A549 (cell line): ENCODE measurements around the gene MRPL16. TPM values are rescaled to one million over a fixed set of nuclear protein-coding genes. Genes with fewer than 3 reads are reported as not detected.

Source experiments
- ATAC-seq, 2 experiments: fragments of 200-7000 bp in 1 of 2; fragments of >200 bp in 1 of 2; cut with Nextera tagmentation in 1 of 2; cut with Tn5 transposase in 1 of 2; 3 replicates each; pipeline versions ENCODE4 v1.8.0 to v1.9.1; 2018 to 2020; ENCODE audit warnings: mild to moderate bottlenecking in 1 of 2, moderate library complexity in 1 of 2
- CTCF ChIA-PET: fragments of 300-600 bp; sonication (Branson Sonifier 250); formaldehyde crosslinking; extraction: SDS; loops from one replicate; lab custom pipeline; 2021; ENCODE audit warnings: antibody characterized with exemption, inconsistent platforms; lab: Yijun Ruan, JAX
- POLR2A ChIA-PET: fragments of 350-600 bp; formaldehyde crosslinking; extraction: SDS; loops from one replicate; lab custom pipeline; 2021; ENCODE audit warnings: antibody characterized with exemption, inconsistent platforms; lab: Yijun Ruan, JAX
- DNase-seq, 2 experiments: peaks; one replicate each; pipeline versions ENCODE4 v3.0.0 to v3.0.0-alpha.2; 2011 to 2016; ENCODE audit warnings: low read depth in 1 of 2, low spot score in 1 of 2
- FAIRE-seq: peaks from 2 replicates; lab custom pipeline; 2011; peaks lifted over from hg19 to GRCh38; lab: Jason Lieb, UNC
- H3K27ac ChIP-seq, 2 experiments: fragments of >200 bp; sonication (Bioruptor Twin); formaldehyde crosslinking; 3 replicates each; pipeline ENCODE4 v1.5.1; 2016 to 2017
- H3K4me1 ChIP-seq: fragments of >200 bp; sonication (Bioruptor Twin); formaldehyde crosslinking; 3 replicates; pipeline ENCODE4 v1.6.1; 2016
- H3K4me2 ChIP-seq: fragments of >200 bp; sonication (Bioruptor Twin); formaldehyde crosslinking; 3 replicates; pipeline ENCODE4 v1.6.1; 2016
- H3K4me3 ChIP-seq: fragments of >200 bp; sonication (Bioruptor Twin); formaldehyde crosslinking; 3 replicates; pipeline ENCODE4 v1.5.1; 2016
- H3K9me3 ChIP-seq: fragments of >200 bp; sonication (Bioruptor Twin); formaldehyde crosslinking; 3 replicates; pipeline ENCODE4 v1.6.1; 2016
- CBX8 ChIP-seq: fragments of 200-600 bp; sonication (generic); IDR thresholded peaks from 2 replicates; pipeline ENCODE4 v1.6.1; 2016
- CHD4 ChIP-seq: fragments of 200-600 bp; sonication (generic); IDR thresholded peaks from 2 replicates; pipeline ENCODE4 v1.6.1; 2016; ENCODE audit warnings: antibody characterized with exemption, mild to moderate bottlenecking, borderline replicate concordance
- EHF ChIP-seq: fragments of 250-450 bp; sonication (Bioruptor Pico); IDR thresholded peaks from 2 replicates; pipeline ENCODE4 v1.5.0; 2020; ENCODE audit warnings: mild to moderate bottlenecking
- EP300 ChIP-seq, 2 experiments: fragments of >200 bp; sonication (Bioruptor Twin); formaldehyde crosslinking; IDR thresholded peaks; 2 replicates in 1 of 2; 3 replicates in 1 of 2; pipeline ENCODE4 v1.6.1; 2016 to 2017
- ESRRA ChIP-seq: fragments of 150-350 bp; IDR thresholded peaks from 2 replicates; pipeline ENCODE4 v1.6.1; 2014; ENCODE audit warnings: mild to moderate bottlenecking, low read length, borderline replicate concordance
- FOSB ChIP-seq: fragments of 250-450 bp; sonication (Bioruptor Pico); IDR thresholded peaks from 2 replicates; pipeline ENCODE4 v1.5.0; 2020; ENCODE audit warnings: mild to moderate bottlenecking, moderate library complexity
- GATA3 ChIP-seq: IDR thresholded peaks from 2 replicates; pipeline ENCODE4 v1.6.1; 2012; ENCODE audit warnings: borderline replicate concordance
- HEYL ChIP-seq: fragments of 250-450 bp; sonication (Bioruptor Pico); IDR thresholded peaks from 2 replicates; pipeline ENCODE4 v1.8.0; 2021; ENCODE audit warnings: mild to moderate bottlenecking, moderate library complexity
- HOXA7 ChIP-seq: fragments of 250-450 bp; sonication (Bioruptor Pico); IDR thresholded peaks from 2 replicates; pipeline ENCODE4 v1.5.0; 2020; ENCODE audit warnings: mild to moderate bottlenecking, moderate library complexity
- MAFK ChIP-seq: fragments of 450-650 bp; IDR thresholded peaks from 2 replicates; pipeline ENCODE4 v1.6.1; 2014; ENCODE audit not compliant: partially characterized antibody
- MAZ ChIP-seq: fragments of 150-350 bp; IDR thresholded peaks from 2 replicates; pipeline ENCODE4 v1.6.1; 2014; ENCODE audit warnings: antibody characterized with exemption, low read depth, low read length, borderline replicate concordance
- NFE2L2 ChIP-seq: fragments of 150-350 bp; conservative IDR thresholded peaks from 2 replicates; pipeline ENCODE4 v1.6.1; 2014; ENCODE audit warnings: low read length
- NR3C1 ChIP-seq: fragments of >200 bp; sonication (Bioruptor Twin); formaldehyde crosslinking; IDR thresholded peaks from 3 replicates; pipeline ENCODE4 v1.6.1; 2017
- PHF8 ChIP-seq: fragments of 200-600 bp; sonication (generic); IDR thresholded peaks from 2 replicates; pipeline ENCODE4 v1.6.1; 2016; ENCODE audit warnings: low read depth, mild to moderate bottlenecking, antibody characterized with exemption, moderate library complexity, borderline replicate concordance
- POLR2A ChIP-seq: IDR thresholded peaks from 2 replicates; pipeline ENCODE4 v1.6.1; 2012; ENCODE audit warnings: mild to moderate bottlenecking, low read length
- RAD21 ChIP-seq, 2 experiments: fragments of >200 bp in 1 of 2; sonication (Bioruptor Twin) in 1 of 2; formaldehyde crosslinking in 1 of 2; IDR thresholded peaks in 1 of 2; conservative IDR thresholded peaks in 1 of 2; 2 replicates in 1 of 2; 3 replicates in 1 of 2; pipeline ENCODE4 v1.6.1; 2012 to 2018; ENCODE audit warnings: inconsistent platforms in 1 of 2
- RCOR1 ChIP-seq: fragments of 150-350 bp; IDR thresholded peaks from 2 replicates; pipeline ENCODE4 v1.6.1; 2014; ENCODE audit warnings: antibody characterized with exemption, low read length, low read depth
- RFX5 ChIP-seq: fragments of 450-650 bp; IDR thresholded peaks from 2 replicates; pipeline ENCODE4 v1.7.1; 2014; ENCODE audit warnings: antibody characterized with exemption, mild to moderate bottlenecking, moderate library complexity
- RNF2 ChIP-seq: fragments of 200-600 bp; sonication (generic); IDR thresholded peaks from 2 replicates; pipeline ENCODE4 v1.6.1; 2016; ENCODE audit warnings: low read depth, mild to moderate bottlenecking, antibody characterized with exemption, moderate library complexity, borderline replicate concordance
- TP53 ChIP-seq: fragments of 250-450 bp; sonication (Bioruptor Pico); IDR thresholded peaks from 2 replicates; pipeline ENCODE4 v1.5.0; 2021; ENCODE audit warnings: mild to moderate bottlenecking, moderate library complexity
- WGBS: methylation state at CpG from one replicate; pipeline ENCODE4 v1.1.6; 2017; ENCODE audit errors: missing lambda C conversion rate; 5-methylcytosine and 5-hydroxymethylcytosine counted together
- polyA plus RNA-seq, 4 experiments: library from polyadenylated mRNA; depleted of rRNA in 3 of 4; stranded (reverse); fragments of >200 nt; fragmentation: RNase III in 1 of 4; extraction: RNeasy Plus Mini Kit Qiagen cat#74134 plus additional on column Dnase treatment in 1 of 4; gene quantifications; 2 replicates in 3 of 4; 3 replicates in 1 of 4; pipeline ENCODE4 v1.2.3, GENCODE V29; 2011 to 2017
- TF ChIP-seq, protein P1 (sequence below): fragments of 250-450 bp; sonication (Bioruptor Pico); IDR thresholded peaks from 2 replicates; pipeline ENCODE4 v1.5.0; 2021; ENCODE audit warnings: mild to moderate bottlenecking, moderate library complexity, borderline replicate concordance
- TF ChIP-seq, protein P2 (sequence below): fragments of 250-450 bp; sonication (Bioruptor Pico); IDR thresholded peaks from 2 replicates; pipeline ENCODE4 v1.5.0; 2020; ENCODE audit warnings: low read depth, mild to moderate bottlenecking, moderate library complexity
- TF ChIP-seq, protein P3 (sequence below): fragments of 450-650 bp; IDR thresholded peaks from 2 replicates; pipeline ENCODE4 v1.6.1; 2014; ENCODE audit warnings: antibody characterized with exemption
- TF ChIP-seq, protein P4 (sequence below): fragments of >200 bp; sonication (Bioruptor Twin); formaldehyde crosslinking; IDR thresholded peaks from 3 replicates; pipeline ENCODE4 v1.5.1; 2016

MRPL16 gene
- polyA plus RNA-seq, 2 of the 4 experiments (the other 2 are of a cell fraction) = 57.3 to 77.7 TPM

DNA sequence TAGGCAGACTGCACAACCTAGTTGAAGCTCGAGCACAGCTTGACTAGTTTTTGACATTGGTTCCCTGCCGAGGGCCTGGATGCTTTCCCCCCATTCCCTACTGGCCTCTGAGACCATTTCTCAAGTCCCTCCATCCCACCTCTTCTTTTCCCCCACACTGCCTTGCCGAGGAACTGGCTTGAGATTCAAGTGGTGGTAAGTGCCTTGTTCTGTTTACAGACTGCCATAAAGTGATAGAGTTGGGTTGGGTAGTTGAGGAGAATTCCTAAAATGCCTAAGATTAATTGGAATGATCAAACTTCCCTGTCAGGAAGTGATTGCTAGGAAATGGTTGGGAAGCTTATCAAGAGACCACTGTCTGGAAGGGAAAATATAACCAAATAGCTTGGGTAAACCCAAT is 16.2 kb downstream of the MRPL16 start:
- POLR2A ChIA-PET = no interaction called here

DNA sequence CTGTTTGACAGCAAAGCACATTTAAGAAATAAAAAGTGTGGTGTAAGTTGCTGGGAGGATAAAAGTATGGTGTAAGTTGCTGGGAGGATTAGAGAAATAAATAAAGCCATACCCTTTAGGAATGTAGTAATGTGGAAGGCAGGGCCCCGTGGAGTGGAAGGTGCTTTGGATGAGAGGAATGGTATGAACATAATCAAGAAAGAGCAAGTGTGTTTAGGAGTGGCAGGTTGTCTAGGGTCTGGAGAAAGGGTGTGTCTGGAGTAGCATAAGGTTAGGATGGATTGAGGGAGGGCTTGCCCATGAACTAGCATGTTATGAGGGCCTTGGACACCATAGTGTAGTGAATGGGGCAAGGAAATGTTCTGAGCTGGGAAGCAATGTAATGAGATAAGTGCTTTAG is 18.1 kb downstream of the MRPL16 start:
- no peak overlapping the region for H3K4me2 ChIP-seq
- ATAC-seq = no peak
- TF ChIP-seq EP300 (IDR thresholded peaks at IDR 0.05) (no peak), RCOR1 (no peak), NFE2L2 (no peak), CHD4 (no peak), CBX8 (no peak), EHF (CRISPR knock-in tag) (no peak), FOSB (CRISPR knock-in tag) (no peak), TP53 (CRISPR knock-in tag) (no peak), HOXA7 (CRISPR knock-in tag) (no peak), MAFK (no peak), POLR2A (no peak), PHF8 (no peak)
- H3K4me3 ChIP-seq = no peak overlapping the region
- no peaks in the 10 kb centered on the region for H3K9me3 ChIP-seq
- DNase-seq = no peak
- H3K27ac ChIP-seq = no peak overlapping the region
- CTCF ChIA-PET = interaction anchor here (1.1 to 3.6 kb wide), 5 partner anchors 9 to 39 kb away, joined by 4 to 24 read pairs (median 4); no protein-coding TSS in a partner anchor
- no peak for FAIRE-seq
- POLR2A ChIA-PET = no interaction called here
- peaks cover 3% of the 10 kb centered on the region for H3K4me1 ChIP-seq
- whole genome bisulfite sequencing = 82% methylated on average over 1 of the region's 1 CpG

More for the DNA sequence above, 16.2 kb downstream of the MRPL16 start:
- no peak overlapping the region for H3K4me3 ChIP-seq
- no peak for ATAC-seq
- CTCF ChIA-PET = no interaction called here
- no peak for FAIRE-seq
- WGBS = 82% methylated on average over 3 of the region's 3 CpGs
- no peak overlapping the region for H3K27ac ChIP-seq
- TF ChIP-seq RCOR1 = no peak
- DNase-seq = no peak
- no peaks in the 10 kb centered on the region for H3K4me1 ChIP-seq
- no peaks in the 10 kb centered on the region for H3K9me3 ChIP-seq
- H3K4me2 ChIP-seq = no peak overlapping the region

DNA sequence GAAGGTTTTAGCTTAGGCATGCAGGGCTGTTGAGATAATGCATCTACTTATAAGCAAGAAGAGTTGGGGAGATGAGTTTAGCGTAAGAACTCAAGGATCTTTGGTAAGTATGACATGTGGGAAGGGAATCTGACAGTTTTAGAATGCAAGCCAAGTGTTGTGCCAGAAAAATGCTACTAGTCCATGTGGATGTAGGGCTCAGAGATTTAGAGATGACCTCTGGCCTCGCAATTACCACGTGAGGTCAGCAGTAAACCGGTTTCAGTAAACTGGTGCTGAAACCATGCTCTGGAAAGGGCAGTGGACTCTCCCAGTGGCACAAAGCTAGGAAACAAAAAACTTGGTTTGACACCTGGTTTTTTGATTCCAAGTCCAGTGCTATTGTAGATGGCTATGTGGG is 18.9 kb downstream of the MRPL16 start:
- TF ChIP-seq MAZ (no peak), NFE2L2 (no peak), GATA3 (no peak), HOXA7 (CRISPR knock-in tag) (no peak), RFX5 (no peak), PHF8 (no peak), HEYL (CRISPR knock-in tag) (no peak), NR3C1 (no peak), TP53 (CRISPR knock-in tag) (no peak), EP300 (IDR thresholded peaks at IDR 0.05) (no peak), RNF2 (no peak), ESRRA (no peak), RAD21 (conservative IDR thresholded peaks at IDR 0.05 in 1 of 2, IDR thresholded peaks at IDR 0.05 in 1 of 2) (no peak)
- TF ChIP-seq, protein P1, sequence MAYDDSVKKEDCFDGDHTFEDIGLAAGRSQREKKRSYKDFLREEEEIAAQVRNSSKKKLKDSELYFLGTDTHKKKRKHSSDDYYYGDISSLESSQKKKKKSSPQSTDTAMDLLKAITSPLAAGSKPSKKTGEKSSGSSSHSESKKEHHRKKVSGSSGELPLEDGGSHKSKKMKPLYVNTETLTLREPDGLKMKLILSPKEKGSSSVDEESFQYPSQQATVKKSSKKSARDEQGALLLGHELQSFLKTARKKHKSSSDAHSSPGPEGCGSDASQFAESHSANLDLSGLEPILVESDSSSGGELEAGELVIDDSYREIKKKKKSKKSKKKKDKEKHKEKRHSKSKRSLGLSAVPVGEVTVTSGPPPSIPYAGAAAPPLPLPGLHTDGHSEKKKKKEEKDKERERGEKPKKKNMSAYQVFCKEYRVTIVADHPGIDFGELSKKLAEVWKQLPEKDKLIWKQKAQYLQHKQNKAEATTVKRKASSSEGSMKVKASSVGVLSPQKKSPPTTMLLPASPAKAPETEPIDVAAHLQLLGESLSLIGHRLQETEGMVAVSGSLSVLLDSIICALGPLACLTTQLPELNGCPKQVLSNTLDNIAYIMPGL = no peak
- TF ChIP-seq, protein P2, sequence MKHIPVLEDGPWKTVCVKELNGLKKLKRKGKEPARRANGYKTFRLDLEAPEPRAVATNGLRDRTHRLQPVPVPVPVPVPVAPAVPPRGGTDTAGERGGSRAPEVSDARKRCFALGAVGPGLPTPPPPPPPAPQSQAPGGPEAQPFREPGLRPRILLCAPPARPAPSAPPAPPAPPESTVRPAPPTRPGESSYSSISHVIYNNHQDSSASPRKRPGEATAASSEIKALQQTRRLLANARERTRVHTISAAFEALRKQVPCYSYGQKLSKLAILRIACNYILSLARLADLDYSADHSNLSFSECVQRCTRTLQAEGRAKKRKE (CRISPR knock-in tag) = no peak
- TF ChIP-seq, protein P3, sequence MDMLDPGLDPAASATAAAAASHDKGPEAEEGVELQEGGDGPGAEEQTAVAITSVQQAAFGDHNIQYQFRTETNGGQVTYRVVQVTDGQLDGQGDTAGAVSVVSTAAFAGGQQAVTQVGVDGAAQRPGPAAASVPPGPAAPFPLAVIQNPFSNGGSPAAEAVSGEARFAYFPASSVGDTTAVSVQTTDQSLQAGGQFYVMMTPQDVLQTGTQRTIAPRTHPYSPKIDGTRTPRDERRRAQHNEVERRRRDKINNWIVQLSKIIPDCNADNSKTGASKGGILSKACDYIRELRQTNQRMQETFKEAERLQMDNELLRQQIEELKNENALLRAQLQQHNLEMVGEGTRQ = no peak
- TF ChIP-seq, protein P4, sequence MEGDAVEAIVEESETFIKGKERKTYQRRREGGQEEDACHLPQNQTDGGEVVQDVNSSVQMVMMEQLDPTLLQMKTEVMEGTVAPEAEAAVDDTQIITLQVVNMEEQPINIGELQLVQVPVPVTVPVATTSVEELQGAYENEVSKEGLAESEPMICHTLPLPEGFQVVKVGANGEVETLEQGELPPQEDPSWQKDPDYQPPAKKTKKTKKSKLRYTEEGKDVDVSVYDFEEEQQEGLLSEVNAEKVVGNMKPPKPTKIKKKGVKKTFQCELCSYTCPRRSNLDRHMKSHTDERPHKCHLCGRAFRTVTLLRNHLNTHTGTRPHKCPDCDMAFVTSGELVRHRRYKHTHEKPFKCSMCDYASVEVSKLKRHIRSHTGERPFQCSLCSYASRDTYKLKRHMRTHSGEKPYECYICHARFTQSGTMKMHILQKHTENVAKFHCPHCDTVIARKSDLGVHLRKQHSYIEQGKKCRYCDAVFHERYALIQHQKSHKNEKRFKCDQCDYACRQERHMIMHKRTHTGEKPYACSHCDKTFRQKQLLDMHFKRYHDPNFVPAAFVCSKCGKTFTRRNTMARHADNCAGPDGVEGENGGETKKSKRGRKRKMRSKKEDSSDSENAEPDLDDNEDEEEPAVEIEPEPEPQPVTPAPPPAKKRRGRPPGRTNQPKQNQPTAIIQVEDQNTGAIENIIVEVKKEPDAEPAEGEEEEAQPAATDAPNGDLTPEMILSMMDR = no peak
- WGBS = 96% methylated on average over 4 of the region's 4 CpGs
- Histone ChIP-seq H3K9me3 (no peaks in the 10 kb centered on the region), H3K4me2 (no peak overlapping the region), H3K4me1 (peaks cover 12% of the 10 kb centered on the region), H3K27ac (no peak overlapping the region), H3K4me3 (no peak overlapping the region)
- ChIA-PET CTCF (interaction anchor here (0.6 to 3.6 kb wide), 3 partner anchors 10 to 185 kb away, joined by 3 to 24 read pairs (median 4); no protein-coding TSS in a partner anchor), POLR2A (no interaction called here)
- DNase-seq = no peak
- FAIRE-seq = no peak
- ATAC-seq = no peak
